GM12873 (cell line): ENCODE results near the gene RADIL.

ENCODE experiments used
- TF ChIP-seq, protein P1 (sequence below): IDR thresholded peaks from 2 replicates; pipeline ENCODE4 v1.5.1; 2012; ENCODE audit warnings: low read depth, mild to moderate bottlenecking, moderate library complexity, low read length, control low read depth; ENCODE audit not compliant: insufficient read depth; ENCODE audit errors: missing control alignments

Gene RADIL

DNA sequence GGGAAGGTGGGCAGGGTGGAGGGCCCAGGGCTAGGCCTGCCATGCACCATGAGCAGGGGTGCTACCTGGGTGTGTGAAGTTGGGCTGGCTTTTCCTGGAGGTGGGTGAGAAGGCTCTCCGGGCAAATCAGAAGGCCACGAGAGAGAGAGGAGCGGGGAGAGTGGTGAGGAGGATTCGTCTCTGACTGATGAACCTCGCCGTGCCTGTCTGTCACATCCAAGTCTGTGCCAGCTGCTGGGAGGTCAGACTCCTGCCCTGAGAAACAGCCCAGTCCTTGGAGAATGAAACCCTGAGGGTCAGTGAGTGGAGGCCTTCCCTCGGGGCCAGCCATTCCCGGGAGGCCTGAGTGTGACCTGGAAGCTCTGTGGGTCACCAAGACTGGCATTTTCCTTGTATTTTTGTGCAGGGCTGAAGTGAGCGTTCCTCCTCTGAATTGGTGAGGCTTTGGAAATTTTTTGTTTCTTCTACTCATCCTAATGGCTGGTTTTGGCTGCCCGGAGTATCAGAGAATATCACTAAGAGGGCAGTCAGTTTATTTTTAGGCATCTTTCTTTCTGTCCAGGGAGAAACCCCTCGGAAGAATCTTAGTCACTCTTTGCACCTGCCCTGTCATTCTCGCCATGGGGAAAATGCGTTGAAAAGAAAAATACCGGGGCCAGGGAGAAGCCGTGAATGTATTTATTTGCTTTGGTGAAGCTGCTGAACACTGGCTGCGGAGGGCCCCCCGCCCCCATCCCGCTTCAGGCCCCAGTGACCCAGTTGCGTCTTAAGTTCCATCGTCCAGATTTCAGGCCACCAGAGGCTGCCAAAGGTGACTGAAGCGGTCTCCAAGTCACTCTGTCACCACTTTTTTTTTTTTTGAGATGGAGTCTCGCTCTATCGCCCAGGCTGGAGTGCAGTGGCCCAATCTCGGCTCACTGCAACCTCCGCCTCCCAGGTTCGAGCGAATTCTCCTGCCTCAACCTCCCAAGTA is 114.6 kb downstream of the RADIL start:
- TF ChIP-seq, protein P1, sequence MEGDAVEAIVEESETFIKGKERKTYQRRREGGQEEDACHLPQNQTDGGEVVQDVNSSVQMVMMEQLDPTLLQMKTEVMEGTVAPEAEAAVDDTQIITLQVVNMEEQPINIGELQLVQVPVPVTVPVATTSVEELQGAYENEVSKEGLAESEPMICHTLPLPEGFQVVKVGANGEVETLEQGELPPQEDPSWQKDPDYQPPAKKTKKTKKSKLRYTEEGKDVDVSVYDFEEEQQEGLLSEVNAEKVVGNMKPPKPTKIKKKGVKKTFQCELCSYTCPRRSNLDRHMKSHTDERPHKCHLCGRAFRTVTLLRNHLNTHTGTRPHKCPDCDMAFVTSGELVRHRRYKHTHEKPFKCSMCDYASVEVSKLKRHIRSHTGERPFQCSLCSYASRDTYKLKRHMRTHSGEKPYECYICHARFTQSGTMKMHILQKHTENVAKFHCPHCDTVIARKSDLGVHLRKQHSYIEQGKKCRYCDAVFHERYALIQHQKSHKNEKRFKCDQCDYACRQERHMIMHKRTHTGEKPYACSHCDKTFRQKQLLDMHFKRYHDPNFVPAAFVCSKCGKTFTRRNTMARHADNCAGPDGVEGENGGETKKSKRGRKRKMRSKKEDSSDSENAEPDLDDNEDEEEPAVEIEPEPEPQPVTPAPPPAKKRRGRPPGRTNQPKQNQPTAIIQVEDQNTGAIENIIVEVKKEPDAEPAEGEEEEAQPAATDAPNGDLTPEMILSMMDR, result no peak

DNA sequence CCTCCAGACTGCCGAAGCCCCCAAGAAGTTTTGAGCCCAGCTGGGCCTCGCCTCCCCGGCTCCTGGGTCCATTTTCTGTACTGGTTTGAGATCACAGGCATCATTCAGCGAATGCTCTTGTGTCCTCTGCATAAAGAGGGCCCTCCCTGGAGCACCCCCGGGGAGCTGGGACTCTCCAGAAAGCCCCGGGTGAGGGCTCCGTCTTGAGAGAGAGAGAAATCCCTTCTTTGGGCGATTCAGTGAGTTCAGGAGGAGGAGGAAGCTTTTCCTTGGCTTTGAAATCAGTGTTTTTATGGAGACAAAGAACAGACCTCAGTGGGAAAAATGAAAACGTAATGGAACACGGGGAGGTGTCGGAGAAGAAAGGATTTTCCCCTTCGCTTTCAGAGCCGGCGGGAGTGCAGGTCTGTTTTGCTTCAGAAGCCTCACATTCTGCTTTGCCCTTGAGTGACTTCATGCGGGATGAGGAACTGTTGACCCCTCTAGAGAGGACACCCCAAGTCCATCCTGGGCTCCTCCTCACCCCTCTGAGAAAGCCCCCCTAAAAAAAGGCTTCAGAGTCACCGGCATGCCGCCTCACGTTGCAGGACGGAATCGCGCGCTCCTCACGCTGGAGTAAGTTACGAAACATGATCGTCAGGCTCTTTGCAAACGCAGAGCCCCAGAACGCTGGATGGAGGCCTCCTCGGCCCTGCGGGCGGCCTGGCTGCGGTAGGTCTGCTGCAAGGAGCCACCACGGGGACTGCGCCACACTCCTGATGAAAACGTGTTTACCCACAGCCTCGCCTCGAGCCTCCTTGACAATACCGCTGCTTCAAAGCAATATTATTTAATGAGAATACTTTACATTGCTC is 116.6 kb downstream of the RADIL start:
- TF ChIP-seq, protein P1, result no peak

DNA sequence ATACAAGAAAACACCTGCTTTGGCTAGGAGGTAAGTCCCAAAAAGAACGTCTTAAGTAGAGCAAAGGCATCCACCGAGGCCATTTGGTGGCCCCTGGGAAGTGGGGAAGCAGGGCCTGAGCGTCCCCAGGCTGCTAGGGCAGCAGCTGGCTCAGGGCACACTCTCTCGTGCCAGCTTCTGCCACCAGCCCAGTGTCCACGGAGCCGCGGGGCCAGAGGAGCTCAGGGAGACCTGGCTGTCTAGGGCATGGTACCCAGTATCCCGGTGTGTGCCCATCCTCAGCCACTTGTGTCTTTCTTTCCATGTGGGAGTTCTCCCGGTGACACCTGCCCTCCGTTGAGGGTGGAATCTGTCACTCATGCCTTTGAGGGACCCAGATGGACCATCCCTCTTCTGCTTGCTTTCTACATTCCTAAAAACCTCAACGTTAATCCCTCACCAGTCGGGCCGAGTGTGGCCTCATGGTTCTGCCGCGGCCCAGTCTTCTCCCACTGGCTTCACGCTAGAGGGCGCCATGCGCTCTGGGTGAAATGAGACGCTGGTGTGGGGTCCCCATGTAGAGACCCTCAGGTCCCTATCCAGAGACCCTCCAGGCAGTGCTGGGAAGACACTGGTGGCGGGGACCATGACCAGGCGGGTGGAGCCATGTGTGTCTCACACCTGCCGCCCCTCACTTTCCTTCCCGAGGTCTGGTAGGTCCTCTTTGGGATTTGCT is 117.6 kb downstream of the RADIL start:
- TF ChIP-seq, protein P1, result no peak

DNA sequence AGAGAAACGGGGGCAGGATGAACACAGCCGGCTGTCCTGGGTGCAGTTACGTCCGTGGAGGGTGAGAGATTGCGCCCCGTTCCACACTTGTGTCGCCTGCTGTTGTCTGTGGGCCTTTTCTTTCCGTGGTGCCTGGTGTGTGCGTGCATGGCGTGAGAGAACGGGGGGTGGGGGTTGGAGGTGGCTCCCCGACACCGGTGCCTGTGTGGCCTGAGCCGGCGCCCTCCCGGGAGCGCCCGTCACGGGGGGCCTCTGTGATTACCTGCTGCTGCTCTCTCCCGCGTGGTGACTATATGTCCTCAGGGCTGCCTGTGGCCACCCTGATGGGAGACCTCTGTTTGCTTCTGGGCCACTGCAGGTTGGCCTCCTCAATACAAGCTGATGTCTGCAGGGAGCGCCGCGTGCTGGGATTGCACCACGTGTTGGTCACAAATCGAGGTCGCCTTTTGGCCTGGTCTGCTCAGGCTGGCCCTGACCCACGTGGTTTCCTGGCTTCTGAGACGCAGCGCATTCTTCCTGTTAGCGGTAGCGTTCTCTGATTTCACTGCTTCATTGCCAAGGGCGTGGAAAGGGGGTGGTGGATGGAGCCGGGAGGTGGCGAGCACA is 119.0 kb downstream of the RADIL start:
- TF ChIP-seq, protein P1, result no peak

DNA sequence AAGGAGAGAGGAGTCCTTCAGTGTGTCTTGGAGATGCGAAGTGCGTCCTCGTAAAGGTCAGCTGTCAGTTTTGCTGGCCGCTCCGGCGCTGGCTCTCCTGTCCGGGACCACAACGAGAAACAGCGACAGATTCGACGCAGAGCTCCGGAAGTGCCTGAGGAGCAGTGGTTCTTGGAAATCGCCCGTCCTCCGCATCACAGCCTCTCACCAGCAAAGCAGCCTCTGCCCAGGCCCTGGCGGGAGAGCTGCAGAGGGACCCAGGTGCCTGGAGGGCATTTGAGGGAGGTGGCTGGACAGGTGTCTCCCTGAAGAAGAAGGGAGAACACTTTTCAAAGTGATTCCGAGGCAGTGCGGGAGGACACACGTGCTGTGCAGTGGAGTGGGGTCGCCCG is 119.7 kb downstream of the RADIL start:
- TF ChIP-seq, protein P1, result no peak

DNA sequence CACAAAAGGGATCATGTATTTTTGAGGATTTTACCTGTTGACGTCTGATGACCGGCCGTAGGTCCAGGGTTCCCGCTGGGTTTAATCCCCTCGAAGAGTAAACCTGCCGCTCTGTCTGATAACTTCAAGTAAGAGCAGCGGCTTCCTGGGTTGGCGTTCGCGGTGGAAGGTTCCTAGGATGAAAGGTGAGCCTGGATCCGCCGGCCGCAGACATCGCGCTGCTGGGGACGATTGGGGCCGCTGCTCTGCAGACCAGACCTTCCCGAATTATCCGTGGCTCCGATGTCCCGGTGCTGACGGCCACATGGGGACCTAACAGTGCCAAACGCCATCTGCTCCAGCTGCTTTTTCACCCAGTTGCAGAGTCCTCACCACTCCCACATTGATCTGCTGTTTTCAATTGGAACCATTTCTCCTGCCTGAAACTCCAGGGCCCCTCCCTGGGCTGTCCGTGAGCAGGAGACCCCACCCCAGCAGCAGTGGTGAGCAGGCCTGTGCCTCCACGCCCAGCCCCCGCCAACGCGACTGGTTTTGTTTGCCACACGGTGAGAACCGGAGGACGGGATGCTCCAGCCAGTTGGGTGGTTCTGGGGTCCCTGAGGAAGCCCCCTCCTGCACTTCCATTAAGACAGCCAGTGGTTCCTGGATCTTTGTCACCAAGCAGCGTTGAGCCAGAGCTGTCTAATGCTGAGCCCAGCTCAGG is 120.3 kb downstream of the RADIL start:
- TF ChIP-seq, protein P1, result no peak
